ENCODE measurements around the gene RARRES1. TPM values are rescaled to one million over a fixed set of nuclear protein-coding genes. Genes with fewer than 3 reads are reported as not detected.

Gene RARRES1
- total RNA-seq, 4 donors from 2014 or later, result 11.6 to 225 (median 84.9) TPM

DNA sequence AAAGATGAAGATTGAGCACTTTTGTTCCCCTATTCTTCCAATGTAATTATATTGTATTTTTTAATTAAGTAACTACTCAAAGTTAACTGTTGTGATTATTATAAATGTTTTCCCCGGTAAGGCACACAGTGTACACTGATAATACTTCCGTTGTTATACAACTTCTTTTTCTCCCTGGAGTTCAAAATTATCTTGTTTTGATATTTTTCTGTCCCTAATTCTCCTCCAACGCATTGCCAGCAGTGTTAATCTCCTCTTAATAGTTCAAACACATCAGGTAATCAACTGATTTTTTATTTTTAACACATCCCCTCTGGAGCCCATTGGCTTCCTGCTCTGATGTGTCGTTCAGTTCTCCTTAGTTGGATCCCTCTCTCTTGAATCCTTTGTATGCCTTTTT, 37.3 kb upstream of the RARRES1 start:
- H3K9me3 ChIP-seq, result no peaks in the 10 kb centered on the region
- peak overlapping the region in 1 of 4 donors; percentile 77 for H3K27ac ChIP-seq
- no peak overlapping the region for H3K4me3 ChIP-seq
- TF ChIP-seq CTCF (IDR thresholded peaks at IDR 0.05) (no peak), POLR2A (IDR thresholded peaks at IDR 0.05) (no peak)
- DNase-seq, result no peak
- H3K36me3 ChIP-seq, result no peaks in the 10 kb centered on the region
- H3K4me1 ChIP-seq, result peaks cover 0 to 39% (median 0%) of the 10 kb centered on the region in 4 donors
- no peaks in the 10 kb centered on the region for H3K27me3 ChIP-seq

DNA sequence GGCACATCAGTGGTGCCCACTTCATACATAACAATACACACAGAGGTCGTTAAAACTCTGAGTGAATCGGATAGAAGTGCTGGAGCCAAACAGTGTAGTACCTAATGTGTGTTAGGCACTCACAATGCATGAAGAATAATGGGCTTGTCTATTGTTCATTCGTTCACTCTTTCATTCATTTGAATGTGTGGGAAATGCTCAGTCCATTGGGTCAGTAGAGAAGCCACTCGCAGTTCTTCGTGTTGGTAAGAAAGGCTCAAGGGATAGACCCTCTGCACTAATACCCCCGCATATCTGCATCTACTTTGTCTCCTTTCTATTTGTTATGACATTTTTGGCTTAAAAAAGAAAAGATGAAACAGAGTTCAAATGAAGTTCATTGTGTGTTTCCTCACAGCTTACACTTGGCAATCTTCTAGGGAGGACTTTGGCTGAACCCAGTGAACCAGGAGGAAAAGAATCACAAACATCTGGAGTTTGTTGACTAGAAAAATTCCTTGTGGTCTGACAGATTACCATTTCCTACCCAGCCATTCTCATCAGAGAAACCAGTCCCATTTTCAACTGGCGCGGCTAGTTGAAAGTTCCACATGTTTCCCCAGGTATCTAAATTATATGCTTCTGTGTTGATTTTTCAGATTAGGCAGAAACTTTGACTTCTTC, 36.8 kb upstream of the RARRES1 start:
- DNase-seq, result no peak
- peaks cover 0 to 39% (median 0%) of the 10 kb centered on the region in 4 donors for H3K4me1 ChIP-seq
- H3K27ac ChIP-seq, result peak overlapping the region; percentile 38 to 77 (median 53)
- H3K9me3 ChIP-seq, result no peaks in the 10 kb centered on the region
- TF ChIP-seq POLR2A (IDR thresholded peaks at IDR 0.05) (no peak), CTCF (IDR thresholded peaks at IDR 0.05) (no peak)
- no peak overlapping the region for H3K4me3 ChIP-seq
- H3K36me3 ChIP-seq, result no peaks in the 10 kb centered on the region
- no peaks in the 10 kb centered on the region for H3K27me3 ChIP-seq

GRCh38 chr3:158768361-158768787, 36.1 kb upstream of the RARRES1 start:
- H3K4me3 ChIP-seq, result no peak overlapping the region
- peak in 2 of 3 donors; percentile 57 to 66 for DNase-seq

DNA sequence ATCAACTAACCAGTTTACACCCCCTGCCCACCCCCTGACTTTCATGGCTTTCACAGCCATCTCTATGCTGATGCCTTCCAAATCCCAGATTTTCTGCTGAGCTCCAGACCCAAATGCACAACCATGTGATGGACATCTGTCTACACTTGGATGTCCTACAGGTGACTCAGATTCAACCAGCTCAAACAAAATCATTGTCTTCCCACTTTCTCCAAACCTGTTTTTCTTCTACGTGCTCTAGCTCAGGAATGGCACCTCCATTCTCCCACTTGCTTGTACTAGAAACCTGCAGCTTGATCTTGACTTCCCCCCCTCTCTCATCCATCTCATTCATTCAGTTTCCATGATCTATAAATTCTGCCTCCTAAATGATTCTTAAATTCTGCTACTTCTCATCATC, 34.1 kb upstream of the RARRES1 start:
- H3K36me3 ChIP-seq, result no peaks in the 10 kb centered on the region
- H3K27me3 ChIP-seq, result no peaks in the 10 kb centered on the region
- peaks cover 0 to 24% (median 0%) of the 10 kb centered on the region in 4 donors for H3K4me1 ChIP-seq
- no peak overlapping the region for H3K27ac ChIP-seq
- no peak overlapping the region for H3K4me3 ChIP-seq
- H3K9me3 ChIP-seq, result no peaks in the 10 kb centered on the region
- DNase-seq, result no peak
- no peak for TF ChIP-seq CTCF (IDR thresholded peaks at IDR 0.05)
- TF ChIP-seq POLR2A (IDR thresholded peaks at IDR 0.05), result no peak

More at GRCh38 chr3:158768361-158768787, 36.1 kb upstream of the RARRES1 start:
- H3K9me3 ChIP-seq, result no peaks in the 10 kb centered on the region
- H3K36me3 ChIP-seq, result no peaks in the 10 kb centered on the region
- H3K27me3 ChIP-seq, result no peaks in the 10 kb centered on the region
- H3K27ac ChIP-seq, result peak overlapping the region; percentile 38 to 77 (median 53)
- TF ChIP-seq CTCF (IDR thresholded peaks at IDR 0.05) (no peak), POLR2A (IDR thresholded peaks at IDR 0.05) (no peak)
- peaks cover 0 to 39% (median 0%) of the 10 kb centered on the region in 4 donors for H3K4me1 ChIP-seq

DNA sequence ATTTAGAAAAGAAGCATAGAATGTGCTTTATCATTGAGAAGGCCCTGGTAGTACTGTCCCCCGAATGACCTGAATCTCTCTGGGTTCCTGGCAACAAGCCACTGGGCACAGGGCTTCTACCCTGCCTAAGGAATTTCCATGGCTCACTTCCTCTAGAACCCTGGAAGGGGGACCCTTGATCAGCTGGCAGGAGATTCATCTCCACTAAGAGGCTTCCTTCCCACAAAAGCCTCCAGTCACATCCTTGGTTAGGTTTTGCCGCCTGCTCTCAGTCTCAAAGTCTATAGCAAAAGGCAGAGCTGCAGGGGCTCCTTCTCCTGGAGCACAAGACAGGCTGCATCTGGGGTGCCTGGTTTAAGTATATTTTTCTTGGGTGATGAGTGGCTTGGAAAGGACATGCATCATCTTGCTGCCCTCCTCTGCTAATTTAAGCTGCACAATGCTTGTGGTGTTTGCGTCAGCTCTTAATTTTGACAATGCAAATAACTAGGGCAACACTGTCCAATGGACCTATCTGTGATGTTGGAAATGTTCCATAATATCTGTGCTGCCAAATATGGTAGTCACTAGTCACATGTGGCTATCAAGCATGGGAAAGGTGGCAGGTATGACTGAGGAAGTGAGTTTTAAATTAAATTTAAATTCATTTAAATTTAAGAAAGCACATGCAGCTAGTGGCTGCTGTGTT, 33.4 kb upstream of the RARRES1 start:
- no peak for DNase-seq
- H3K27ac ChIP-seq, result no peak overlapping the region
- no peaks in the 10 kb centered on the region for H3K27me3 ChIP-seq
- no peak overlapping the region for H3K4me3 ChIP-seq
- no peaks in the 10 kb centered on the region for H3K9me3 ChIP-seq
- no peak for TF ChIP-seq POLR2A (IDR thresholded peaks at IDR 0.05)
- TF ChIP-seq CTCF (IDR thresholded peaks at IDR 0.05), result no peak
- H3K36me3 ChIP-seq, result no peaks in the 10 kb centered on the region
- H3K4me1 ChIP-seq, result peaks cover 0 to 24% (median 0%) of the 10 kb centered on the region in 4 donors
